Fibroblast of the aortic adventitia (primary cell): ENCODE measurements around the gene OSTN. TPM values are rescaled to one million over a fixed set of nuclear protein-coding genes. Genes with fewer than 3 reads are reported as not detected.
"Not testable (repeated sequence)": the region's sequence is repeated elsewhere in the genome, so short reads cannot be mapped to it uniquely, and the experiment has no call there.

Source experiments
- DNase-seq: peaks from one replicate; pipeline ENCODE4 v3.0.0-alpha.2; 2010; ENCODE audit warnings: low read depth
- H3K4me3 ChIP-seq: 2 replicates; pipeline ENCODE4 v1.5.1; 2011; ENCODE audit warnings: low read depth, mild to moderate bottlenecking, control low read depth, low read length, moderate library complexity
- total RNA-seq: library from RNA; depleted of rRNA; stranded (reverse); fragments of >200 nt; gene quantifications from 2 replicates; pipeline ENCODE4 v1.2.3, GENCODE V29; 2012; ENCODE audit warnings: low replicate concordance
- TF ChIP-seq, protein P1 (sequence below): IDR thresholded peaks from 2 replicates; pipeline ENCODE4 v1.5.1; 2011; ENCODE audit warnings: mild to moderate bottlenecking, low read length, control low read depth, inconsistent platforms; ENCODE audit not compliant: insufficient read depth

OSTN gene
- total RNA-seq, 1 donor: 0.99 TPM

- peak; percentile 76 for DNase-seq
- no peak overlapping the region for H3K4me3 ChIP-seq
- TF ChIP-seq, protein P1, sequence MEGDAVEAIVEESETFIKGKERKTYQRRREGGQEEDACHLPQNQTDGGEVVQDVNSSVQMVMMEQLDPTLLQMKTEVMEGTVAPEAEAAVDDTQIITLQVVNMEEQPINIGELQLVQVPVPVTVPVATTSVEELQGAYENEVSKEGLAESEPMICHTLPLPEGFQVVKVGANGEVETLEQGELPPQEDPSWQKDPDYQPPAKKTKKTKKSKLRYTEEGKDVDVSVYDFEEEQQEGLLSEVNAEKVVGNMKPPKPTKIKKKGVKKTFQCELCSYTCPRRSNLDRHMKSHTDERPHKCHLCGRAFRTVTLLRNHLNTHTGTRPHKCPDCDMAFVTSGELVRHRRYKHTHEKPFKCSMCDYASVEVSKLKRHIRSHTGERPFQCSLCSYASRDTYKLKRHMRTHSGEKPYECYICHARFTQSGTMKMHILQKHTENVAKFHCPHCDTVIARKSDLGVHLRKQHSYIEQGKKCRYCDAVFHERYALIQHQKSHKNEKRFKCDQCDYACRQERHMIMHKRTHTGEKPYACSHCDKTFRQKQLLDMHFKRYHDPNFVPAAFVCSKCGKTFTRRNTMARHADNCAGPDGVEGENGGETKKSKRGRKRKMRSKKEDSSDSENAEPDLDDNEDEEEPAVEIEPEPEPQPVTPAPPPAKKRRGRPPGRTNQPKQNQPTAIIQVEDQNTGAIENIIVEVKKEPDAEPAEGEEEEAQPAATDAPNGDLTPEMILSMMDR: no peak
These were observed 39.3 kb downstream of the OSTN start for GRCh38 chr3:191238321-191238817.

- no peak overlapping the region for H3K4me3 ChIP-seq
- peak; percentile 25 for DNase-seq
- TF ChIP-seq, protein P1: no peak
These were observed 40.5 kb downstream of the OSTN start for GRCh38 chr3:191239407-191240031.

DNA sequence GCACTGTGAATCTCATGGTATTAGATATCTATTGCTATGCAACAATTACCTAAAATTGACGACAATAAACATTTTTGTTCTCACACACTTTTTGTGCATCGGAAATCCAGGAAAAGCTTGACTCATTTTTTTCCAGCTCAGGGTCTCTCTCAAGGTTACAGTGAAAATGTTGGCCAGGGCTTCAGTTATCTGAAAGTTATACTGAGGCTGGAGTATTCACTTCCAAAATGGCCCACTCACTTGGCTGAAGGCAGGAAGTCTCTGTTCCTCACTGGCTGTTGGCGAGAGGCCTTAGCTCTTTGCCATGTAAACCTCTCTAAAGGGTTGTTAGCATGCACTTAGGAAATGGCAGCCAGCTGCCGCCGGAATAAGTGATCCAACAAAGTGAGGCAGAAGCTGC is 41.4 kb downstream of the OSTN start:
- no peak overlapping the region for H3K4me3 ChIP-seq

GRCh38 chr3:191244242-191244867 is 45.3 kb downstream of the OSTN start:
- TF ChIP-seq, protein P1: peak; percentile 63
- no peak overlapping the region for H3K4me3 ChIP-seq
- DNase-seq: peak; percentile 56

More for the DNA sequence above, 41.4 kb downstream of the OSTN start:
- DNase-seq: no peak
- TF ChIP-seq, protein P1: no peak

DNA sequence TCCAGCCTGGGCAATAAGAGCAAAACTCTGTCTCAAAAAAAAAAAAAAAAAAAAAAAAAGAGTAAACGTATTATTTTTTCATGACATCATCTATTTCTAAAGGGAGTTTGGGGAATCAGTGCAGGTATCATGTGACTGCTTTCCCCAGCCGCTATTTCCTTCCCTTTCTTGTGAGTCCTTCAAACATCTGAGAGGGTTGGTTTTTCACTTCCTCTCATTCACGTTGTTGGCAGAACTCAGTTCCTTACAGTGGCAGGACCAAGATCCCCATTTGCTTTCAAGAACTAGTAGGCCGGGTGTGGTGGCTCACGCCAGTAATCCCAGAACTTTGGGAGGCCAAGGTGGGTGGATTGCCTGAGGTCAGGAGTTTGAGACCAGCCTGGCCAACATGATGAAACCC is 47.0 kb downstream of the OSTN start:
- not testable (repeated sequence) for H3K4me3 ChIP-seq, DNase-seq

DNA sequence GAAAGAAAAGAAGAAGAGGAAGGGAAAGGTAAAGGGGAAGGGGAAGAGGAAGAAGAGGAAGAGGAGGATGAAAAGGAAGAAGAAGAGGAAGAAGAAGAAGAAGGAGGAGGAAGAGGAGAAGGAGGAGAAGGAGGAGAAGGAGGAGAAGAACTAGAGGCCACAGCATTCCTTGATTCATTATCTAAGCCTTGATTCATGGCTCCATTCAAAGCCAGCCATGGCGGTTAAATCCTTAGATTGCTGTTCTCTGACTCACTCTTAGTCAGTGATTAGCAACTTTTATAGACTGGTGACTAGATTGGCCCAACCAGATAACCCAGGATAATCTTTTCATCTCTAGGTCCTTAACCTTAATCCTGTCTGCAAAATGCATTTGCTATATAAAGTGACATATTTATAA is 47.6 kb downstream of the OSTN start:
- H3K4me3 ChIP-seq: no peak overlapping the region
- TF ChIP-seq, protein P1: no peak
- peak; percentile 75 for DNase-seq

DNA sequence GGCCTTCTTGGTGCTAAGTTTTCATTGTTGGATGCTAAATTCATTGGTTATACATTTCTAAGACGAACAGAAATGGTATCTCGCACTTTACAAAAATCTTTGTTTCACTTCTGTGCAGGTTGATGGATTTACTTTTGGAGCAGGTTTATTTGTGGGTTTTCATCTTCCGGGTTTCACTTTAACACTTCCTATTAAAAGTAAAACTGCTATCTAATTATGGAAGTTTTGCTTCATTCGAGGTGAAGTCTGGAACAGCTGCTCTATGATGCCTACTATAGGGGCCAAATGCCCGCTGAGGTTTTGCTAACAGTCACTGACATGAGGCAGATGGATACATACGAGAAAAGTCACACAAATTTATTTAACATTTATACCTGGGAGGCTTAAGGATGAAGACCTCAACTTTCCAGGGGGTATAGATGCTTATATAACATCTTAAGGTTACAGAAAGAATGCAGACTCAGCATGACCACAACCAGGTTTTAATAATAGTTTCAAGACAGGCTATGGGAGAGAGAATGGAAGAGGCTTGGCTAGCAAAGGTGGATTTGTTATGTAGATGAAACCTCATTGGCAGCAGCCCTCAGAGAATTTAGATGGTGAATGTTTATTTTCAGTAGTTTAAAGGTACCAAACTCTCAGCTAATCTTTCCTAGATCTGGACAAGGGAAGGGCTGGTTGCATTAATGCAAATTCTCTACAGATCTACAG is 54.2 kb downstream of the OSTN start:
- no peak overlapping the region for H3K4me3 ChIP-seq
- no peak for DNase-seq
- TF ChIP-seq, protein P1: no peak
